ENCODE results near the gene NEU4.

DNA sequence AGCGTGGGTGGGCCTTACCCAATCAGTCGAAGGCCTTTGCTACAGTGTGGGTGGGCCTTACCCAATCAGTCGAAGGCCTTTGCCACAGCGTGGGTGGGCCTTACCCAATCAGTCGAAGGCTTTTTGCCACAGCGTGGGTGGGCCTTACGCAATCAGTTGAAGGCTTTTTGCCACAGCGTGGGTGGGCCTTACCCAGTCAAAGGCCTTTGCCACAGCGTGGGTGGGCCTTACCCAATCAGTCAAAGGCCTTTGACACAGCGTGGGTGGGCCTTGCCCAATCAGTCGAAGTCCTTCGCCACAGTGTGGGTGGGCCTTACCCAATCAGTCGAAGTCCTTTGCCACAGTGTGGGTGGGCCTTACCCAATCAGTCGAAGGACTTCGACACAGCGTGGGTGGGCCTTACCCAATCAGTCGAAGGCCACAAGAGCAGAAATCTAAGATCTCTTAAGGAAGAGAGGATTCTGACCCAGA lies 48.7 kb upstream of the NEU4 start:
- no peak for TF ChIP-seq POLR2A (IDR thresholded peaks at IDR 0.05)
- TF ChIP-seq, protein P1, sequence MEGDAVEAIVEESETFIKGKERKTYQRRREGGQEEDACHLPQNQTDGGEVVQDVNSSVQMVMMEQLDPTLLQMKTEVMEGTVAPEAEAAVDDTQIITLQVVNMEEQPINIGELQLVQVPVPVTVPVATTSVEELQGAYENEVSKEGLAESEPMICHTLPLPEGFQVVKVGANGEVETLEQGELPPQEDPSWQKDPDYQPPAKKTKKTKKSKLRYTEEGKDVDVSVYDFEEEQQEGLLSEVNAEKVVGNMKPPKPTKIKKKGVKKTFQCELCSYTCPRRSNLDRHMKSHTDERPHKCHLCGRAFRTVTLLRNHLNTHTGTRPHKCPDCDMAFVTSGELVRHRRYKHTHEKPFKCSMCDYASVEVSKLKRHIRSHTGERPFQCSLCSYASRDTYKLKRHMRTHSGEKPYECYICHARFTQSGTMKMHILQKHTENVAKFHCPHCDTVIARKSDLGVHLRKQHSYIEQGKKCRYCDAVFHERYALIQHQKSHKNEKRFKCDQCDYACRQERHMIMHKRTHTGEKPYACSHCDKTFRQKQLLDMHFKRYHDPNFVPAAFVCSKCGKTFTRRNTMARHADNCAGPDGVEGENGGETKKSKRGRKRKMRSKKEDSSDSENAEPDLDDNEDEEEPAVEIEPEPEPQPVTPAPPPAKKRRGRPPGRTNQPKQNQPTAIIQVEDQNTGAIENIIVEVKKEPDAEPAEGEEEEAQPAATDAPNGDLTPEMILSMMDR (IDR thresholded peaks at IDR 0.05), result no peak

Measured in thyroid gland (tissue), 4 donors.